Stimulated activated CD4-positive, alpha-beta T cell treated with anti-CD3 and anti-CD28 coated beads, Interleukin-2, amount 100 ng/mL, for 24 hours (primary cell): Measurements from ENCODE around the gene TUBGCP2.

Source experiments
- DNase-seq, 2 donors: peaks; one replicate each; pipeline ENCODE4 v3.0.0-alpha.2; 2020

Gene TUBGCP2

GRCh38 chr10:133261726-133262325, 46.8 kb downstream of the TUBGCP2 start:
- DNase-seq: peak; percentile 85 to 88

GRCh38 chr10:133260895-133261725, 47.6 kb downstream of the TUBGCP2 start:
- peak; percentile 67 to 72 for DNase-seq

GRCh38 chr10:133259602-133259989, 49.1 kb downstream of the TUBGCP2 start:
- DNase-seq: no peak

DNA sequence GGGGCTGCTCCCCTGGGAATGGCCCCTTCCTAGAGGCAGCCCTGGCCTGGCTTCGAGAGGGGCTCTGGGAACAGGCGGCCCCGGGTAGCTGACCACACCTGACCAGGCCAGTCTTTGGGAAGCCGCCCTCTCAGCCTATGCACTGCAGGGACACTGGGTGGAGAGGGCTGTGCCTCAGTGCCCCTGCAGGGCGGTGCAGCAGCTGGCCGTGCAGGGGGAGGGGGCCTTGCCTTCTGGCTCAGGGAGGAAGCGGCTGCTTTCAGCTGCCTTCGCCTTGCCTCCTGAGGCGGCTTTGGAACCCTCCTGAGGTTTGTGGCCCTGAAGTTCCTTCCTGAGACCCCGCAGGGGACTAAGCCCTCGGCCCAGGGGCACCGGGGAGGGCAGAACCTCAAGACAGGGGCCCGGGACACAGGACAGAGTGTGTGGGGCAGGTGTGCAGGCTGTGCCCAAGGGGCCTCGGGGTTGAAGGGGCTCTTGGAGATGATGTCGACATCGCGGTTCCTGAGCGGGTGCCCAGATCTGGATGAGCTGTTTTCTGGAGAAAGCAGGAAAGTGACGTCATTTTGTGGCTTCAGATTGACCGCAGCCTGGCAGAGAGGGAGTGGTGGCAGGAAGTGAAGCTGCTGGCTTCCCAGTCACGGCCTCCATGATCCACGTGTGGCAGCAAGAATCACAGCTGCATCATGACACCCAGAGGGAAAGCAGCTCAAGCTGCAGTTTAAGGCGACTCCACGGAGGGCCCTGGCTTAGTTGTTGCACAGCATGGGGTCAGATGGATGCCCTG, 49.7 kb downstream of the TUBGCP2 start:
- DNase-seq: peak; percentile 85 to 90

- DNase-seq: peak; percentile 38 to 57
Observed at GRCh38 chr10:133258066-133258817, 50.4 kb downstream of the TUBGCP2 start.

DNA sequence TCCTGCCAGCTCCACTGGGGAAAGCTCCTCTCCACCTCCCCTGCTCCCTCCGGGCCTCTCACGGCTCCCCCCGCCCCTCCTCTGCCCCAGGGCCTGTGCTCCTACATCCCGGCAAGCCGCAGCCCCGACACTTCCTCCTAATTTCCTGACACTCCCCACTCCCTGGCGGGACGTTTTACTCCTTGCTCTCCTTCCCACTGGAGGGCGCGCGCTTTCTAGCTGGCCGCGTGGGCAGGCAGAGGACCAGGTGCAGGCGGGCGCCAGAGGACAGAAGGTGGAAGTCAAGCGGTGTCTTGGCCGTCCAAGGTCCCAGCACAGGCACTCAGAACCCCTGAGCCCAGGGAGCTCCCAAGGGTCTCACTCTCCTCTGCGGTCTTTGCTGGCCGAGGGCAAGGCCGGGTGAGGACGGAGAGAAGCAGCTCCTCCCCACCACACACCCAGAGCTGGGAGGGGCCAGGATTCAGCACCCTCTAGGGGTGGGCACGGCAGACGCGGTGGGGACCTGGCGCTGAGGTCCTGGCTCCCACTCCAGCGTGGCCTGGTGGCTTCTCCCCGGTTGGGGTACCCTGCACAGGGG, 51.1 kb downstream of the TUBGCP2 start:
- DNase-seq: peak; percentile 28 to 39

- DNase-seq: no peak
Observed at GRCh38 chr10:133255323-133255722, 53.3 kb downstream of the TUBGCP2 start.

GRCh38 chr10:133254421-133255120, 54.1 kb downstream of the TUBGCP2 start:
- DNase-seq: no peak

GRCh38 chr10:133253361-133253955, 55.2 kb downstream of the TUBGCP2 start:
- no peak for DNase-seq

GRCh38 chr10:133252223-133252552, 56.5 kb downstream of the TUBGCP2 start:
- no peak for DNase-seq

DNA sequence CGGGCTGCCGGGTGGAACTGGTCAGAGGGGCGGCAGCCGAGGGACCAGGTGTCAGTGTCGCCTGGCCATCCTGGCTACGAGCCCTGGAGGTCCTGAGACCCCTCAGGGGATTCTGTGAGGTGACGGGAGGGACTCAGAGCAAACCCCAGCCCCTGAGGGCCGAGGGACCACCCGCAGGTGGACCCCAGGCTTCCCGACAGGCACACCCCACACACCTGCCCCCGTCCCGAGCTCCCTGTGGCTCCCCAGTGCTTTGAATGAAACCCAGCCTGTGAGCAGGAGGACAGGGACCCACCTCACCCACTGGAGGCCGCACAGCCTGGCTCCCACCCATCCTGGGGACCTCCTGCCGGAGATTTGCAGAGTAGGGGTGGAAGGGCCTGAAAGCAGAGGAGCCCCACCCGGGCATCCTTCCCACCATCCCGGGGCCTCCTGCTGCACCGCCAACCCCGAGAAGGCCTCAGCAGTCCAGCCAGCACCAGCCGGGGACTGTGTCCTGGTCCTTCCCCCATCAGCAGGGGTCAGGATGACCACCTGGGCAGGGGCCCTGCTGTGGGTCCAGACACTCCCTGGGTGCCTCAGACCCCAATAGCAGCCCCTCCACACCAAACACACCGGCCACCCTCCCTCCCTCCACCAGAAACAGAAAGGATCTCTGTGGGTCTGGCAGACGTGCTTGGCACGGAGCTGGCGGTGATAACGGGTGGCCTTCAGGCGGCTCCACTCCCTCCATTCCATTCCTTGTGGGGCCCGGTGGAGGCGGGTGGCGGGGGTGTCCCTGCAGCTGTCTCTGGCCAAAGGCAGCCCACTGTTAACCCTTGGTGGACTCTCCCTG, 57.1 kb downstream of the TUBGCP2 start:
- DNase-seq: no peak

- no peak for DNase-seq
Observed at GRCh38 chr10:133249975-133250754, 58.5 kb downstream of the TUBGCP2 start.

DNA sequence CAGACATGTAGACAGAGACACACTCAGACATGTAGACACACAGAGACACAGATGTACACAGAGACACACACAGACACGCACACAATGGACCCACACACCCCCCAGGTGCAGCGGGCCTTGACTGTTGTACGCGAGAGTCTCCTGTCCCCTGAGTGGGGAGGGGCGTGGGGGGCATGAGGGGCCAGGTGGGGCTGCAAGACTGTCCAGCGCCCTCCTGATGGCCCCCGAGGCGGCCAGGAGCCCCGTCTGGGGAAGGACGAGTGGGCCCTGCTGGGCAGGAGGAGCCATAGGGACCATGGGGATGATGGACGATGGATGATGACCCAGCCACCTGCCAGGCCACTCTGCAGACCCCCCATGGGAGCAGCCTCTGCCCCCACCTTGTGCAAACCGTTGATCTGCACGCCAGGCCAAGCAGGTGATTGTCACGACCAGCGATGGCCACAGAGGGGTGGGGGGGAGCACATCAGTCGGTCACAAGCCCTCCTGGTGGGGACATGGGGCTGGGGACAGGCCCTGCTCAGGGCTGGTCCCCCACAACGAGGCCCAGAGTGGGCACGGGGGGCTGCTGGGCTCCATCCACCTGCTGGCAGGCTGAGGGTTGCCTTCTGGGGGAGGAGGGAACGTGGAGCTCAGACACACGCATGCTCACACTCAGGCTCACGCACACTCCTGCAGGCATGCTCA, 59.4 kb downstream of the TUBGCP2 start:
- DNase-seq: no peak

- DNase-seq: no peak
Observed at GRCh38 chr10:133248334-133248715, 60.3 kb downstream of the TUBGCP2 start.

DNA sequence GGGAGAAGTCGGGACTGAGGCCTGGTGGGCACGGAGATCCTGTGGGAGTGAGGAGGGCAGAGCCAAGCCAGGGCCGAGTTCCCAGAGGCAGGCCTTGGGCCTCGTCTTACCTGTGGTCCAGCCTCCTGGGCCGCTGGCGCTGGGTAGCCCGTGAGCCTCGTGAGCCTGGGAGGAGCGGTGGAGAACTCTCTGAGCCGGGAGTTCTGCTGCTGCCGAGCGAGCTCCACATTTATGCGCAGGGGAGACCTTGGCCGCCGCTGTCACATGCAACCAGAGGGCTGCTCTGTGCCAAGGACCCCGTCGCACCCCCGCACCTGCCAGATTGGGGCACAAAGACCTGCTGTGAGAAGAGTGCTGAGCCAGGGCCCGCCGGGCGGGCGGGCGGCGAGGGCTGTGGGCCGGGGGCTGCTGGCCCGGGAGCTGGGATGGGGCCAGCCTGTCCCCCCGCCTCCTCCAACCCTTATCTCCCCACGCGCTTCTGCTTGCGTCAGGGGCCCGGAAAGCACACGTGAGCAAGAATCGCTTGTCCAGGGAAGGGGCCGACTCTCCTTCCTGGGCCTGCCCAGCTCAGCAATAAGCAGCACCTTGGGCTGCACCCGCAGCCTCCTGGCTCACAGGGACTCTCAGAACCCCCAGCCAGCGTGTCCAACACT, 60.9 kb downstream of the TUBGCP2 start:
- no peak for DNase-seq

DNA sequence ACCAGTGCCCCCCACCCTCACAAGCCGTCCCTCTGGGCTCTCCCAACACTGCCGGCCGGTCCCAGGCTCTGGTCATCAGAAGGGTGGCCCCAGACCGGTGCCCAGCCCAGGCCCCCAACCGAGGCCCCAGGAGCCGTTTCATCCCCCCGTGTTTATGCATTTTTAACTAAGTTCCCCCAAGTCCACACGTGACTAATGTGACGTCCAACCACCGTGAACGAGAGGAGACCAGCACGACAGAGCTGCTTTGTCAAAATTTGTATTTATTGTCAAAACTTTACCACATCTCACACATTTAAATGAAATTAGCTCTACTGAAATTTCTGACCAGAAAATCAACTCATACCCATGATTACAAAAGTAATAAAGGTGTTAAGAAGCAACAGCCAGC, 62.4 kb downstream of the TUBGCP2 start:
- no peak for DNase-seq

- no peak for DNase-seq
Observed at GRCh38 chr10:133245439-133246235, 63.0 kb downstream of the TUBGCP2 start.

GRCh38 chr10:133243593-133243992, 65.1 kb downstream of the TUBGCP2 start:
- no peak for DNase-seq
